ENCODE data around the gene CDC42BPB.

The CDC42BPB gene

GRCh38 chr14:103022002-103022684, 35.2 kb downstream of the CDC42BPB start (continued):
- TF ChIP-seq ZNF843 (tag by site-specific recombination; IDR thresholded peaks at IDR 0.05) (no peak), ZNF341 (tag by site-specific recombination; IDR thresholded peaks at IDR 0.05; ENCODE audit: low read depth) (peak; percentile 40; the same call in 1 of the 2 replicates), ZNF692 (tag by site-specific recombination; IDR thresholded peaks at IDR 0.05) (no peak)

- CTCF ChIA-PET = interaction anchor here (0.7 kb wide), 1 partner anchor 11 kb away, joined by 3 read pairs; no protein-coding TSS in a partner anchor
- POLR2A ChIA-PET = no interaction called here
- H3K4me3 ChIP-seq (ENCODE audit: low read depth, low read length) = no peak overlapping the region
- no peaks in the 10 kb centered on the region for H3K9me3 ChIP-seq (ENCODE audit: control insufficient read depth, insufficient read depth, low read depth, low read length)
- peaks cover 0 to 5% of the 10 kb centered on the region in 2 experiments; a peak in 1 of 3 replicates for H3K36me3 ChIP-seq (ENCODE audit: control insufficient read depth in 2 of 2, insufficient read depth in 1 of 2, low read length in 2 of 2)
- H3K27ac ChIP-seq (ENCODE audit: extremely low read depth, low read depth, low read length) = peak overlapping the region; percentile 8; the same call in 1 of the 2 replicates
- H3K4me1 ChIP-seq (ENCODE audit: control insufficient read depth, insufficient read depth, low read length) = peaks cover 20% of the 10 kb centered on the region
- TF ChIP-seq ZNF645 (tag by site-specific recombination; IDR thresholded peaks at IDR 0.05) = no peak
- no peak for TF ChIP-seq ZNF239 (tag by site-specific recombination; IDR thresholded peaks at IDR 0.05)
- TF ChIP-seq, protein P1, sequence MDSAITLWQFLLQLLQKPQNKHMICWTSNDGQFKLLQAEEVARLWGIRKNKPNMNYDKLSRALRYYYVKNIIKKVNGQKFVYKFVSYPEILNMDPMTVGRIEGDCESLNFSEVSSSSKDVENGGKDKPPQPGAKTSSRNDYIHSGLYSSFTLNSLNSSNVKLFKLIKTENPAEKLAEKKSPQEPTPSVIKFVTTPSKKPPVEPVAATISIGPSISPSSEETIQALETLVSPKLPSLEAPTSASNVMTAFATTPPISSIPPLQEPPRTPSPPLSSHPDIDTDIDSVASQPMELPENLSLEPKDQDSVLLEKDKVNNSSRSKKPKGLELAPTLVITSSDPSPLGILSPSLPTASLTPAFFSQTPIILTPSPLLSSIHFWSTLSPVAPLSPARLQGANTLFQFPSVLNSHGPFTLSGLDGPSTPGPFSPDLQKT (IDR thresholded peaks at IDR 0.05; ENCODE audit: borderline replicate concordance, low read depth, low read length) = no peak
- no peak for TF ChIP-seq ZNF830 (tag by site-specific recombination; IDR thresholded peaks at IDR 0.05; ENCODE audit: low read depth)
Observed at GRCh38 chr14:103021684-103022001, 35.7 kb downstream of the CDC42BPB start.

DNA sequence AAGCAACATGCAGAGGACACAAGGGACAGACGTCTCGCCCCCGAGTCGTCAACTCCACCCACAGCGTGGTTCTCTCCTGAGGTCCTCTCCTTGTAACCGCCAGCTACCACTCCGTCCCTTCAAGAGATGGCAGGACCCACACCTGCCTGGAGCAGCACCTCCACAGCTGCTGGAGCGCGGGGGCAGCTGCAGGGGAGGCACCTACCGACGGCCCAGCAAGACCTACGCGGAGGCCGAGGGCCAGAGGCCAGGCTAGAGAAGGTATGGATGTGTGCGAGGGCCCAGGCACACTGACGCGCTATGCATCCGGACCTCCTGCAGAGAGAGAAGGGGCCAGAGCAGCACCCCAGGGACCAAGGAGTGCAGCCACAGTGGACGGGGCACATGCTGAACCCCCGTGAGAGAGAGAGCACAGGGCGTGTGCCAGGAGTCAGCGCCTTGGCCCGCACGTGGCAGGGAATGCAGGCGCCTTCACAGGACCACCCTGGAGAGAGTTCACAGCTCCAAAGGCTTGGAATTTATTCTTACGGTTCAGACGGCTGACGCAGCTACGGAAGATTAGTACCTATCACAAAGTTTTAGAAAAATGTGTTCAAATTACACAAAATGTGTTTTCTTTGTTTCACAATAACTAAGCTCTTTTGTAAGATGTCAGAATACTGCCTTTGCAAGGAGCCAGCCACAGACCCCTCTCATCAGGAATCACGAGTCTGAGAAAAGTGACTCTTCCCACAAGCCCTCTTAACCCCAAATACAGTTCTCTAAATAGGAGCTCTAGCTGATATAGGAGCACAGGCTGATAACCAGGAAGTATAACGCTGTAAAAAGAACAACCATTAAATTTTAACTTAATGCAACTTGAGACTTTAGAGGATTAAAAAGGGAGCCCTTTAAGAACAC, 36.8 kb downstream of the CDC42BPB start:
- Histone ChIP-seq H3K4me3 (ENCODE audit: low read depth, low read length) (no peak overlapping the region), H3K27ac (ENCODE audit: extremely low read depth, low read depth, low read length) (no peak overlapping the region), H3K9me3 (ENCODE audit: control insufficient read depth, insufficient read depth, low read depth, low read length) (no peaks in the 10 kb centered on the region), H3K4me1 (ENCODE audit: control insufficient read depth, insufficient read depth, low read length) (peaks cover 20% of the 10 kb centered on the region), H3K36me3 (ENCODE audit: control insufficient read depth in 2 of 2, insufficient read depth in 1 of 2, low read length in 2 of 2) (peaks cover 0 to 5% of the 10 kb centered on the region in 2 experiments; a peak in 1 of 3 replicates)
- POLR2A ChIA-PET = no interaction called here
- CTCF ChIA-PET = interaction anchor here (0.6 kb wide), 1 partner anchor 513 kb away, joined by 3 read pairs; no protein-coding TSS in a partner anchor
- TF ChIP-seq, protein P2, sequence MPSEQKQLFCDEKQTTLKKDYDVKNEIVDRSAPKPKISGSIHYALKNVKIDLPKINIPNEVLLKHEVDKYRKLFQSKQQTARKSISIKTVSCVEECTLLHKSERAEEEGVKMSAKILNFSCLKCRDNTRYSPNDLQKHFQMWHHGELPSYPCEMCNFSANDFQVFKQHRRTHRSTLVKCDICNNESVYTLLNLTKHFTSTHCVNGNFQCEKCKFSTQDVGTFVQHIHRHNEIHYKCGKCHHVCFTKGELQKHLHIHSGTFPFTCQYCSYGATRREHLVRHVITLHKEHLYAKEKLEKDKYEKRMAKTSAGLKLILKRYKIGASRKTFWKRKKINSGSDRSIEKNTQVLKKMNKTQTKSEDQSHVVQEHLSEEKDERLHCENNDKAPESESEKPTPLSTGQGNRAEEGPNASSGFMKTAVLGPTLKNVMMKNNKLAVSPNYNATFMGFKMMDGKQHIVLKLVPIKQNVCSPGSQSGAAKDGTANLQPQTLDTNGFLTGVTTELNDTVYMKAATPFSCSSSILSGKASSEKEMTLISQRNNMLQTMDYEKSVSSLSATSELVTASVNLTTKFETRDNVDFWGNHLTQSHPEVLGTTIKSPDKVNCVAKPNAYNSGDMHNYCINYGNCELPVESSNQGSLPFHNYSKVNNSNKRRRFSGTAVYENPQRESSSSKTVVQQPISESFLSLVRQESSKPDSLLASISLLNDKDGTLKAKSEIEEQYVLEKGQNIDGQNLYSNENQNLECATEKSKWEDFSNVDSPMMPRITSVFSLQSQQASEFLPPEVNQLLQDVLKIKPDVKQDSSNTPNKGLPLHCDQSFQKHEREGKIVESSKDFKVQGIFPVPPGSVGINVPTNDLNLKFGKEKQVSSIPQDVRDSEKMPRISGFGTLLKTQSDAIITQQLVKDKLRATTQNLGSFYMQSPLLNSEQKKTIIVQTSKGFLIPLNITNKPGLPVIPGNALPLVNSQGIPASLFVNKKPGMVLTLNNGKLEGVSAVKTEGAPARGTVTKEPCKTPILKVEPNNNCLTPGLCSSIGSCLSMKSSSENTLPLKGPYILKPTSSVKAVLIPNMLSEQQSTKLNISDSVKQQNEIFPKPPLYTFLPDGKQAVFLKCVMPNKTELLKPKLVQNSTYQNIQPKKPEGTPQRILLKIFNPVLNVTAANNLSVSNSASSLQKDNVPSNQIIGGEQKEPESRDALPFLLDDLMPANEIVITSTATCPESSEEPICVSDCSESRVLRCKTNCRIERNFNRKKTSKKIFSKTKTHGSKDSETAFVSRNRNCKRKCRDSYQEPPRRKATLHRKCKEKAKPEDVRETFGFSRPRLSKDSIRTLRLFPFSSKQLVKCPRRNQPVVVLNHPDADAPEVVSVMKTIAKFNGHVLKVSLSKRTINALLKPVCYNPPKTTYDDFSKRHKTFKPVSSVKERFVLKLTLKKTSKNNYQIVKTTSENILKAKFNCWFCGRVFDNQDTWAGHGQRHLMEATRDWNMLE (tag by site-specific recombination; conservative IDR thresholded peaks at IDR 0.05; ENCODE audit: low read depth) = no peak
- TF ChIP-seq ZNF335 (tag by site-specific recombination; conservative IDR thresholded peaks at IDR 0.05) = no peak
- TF ChIP-seq, protein P3, sequence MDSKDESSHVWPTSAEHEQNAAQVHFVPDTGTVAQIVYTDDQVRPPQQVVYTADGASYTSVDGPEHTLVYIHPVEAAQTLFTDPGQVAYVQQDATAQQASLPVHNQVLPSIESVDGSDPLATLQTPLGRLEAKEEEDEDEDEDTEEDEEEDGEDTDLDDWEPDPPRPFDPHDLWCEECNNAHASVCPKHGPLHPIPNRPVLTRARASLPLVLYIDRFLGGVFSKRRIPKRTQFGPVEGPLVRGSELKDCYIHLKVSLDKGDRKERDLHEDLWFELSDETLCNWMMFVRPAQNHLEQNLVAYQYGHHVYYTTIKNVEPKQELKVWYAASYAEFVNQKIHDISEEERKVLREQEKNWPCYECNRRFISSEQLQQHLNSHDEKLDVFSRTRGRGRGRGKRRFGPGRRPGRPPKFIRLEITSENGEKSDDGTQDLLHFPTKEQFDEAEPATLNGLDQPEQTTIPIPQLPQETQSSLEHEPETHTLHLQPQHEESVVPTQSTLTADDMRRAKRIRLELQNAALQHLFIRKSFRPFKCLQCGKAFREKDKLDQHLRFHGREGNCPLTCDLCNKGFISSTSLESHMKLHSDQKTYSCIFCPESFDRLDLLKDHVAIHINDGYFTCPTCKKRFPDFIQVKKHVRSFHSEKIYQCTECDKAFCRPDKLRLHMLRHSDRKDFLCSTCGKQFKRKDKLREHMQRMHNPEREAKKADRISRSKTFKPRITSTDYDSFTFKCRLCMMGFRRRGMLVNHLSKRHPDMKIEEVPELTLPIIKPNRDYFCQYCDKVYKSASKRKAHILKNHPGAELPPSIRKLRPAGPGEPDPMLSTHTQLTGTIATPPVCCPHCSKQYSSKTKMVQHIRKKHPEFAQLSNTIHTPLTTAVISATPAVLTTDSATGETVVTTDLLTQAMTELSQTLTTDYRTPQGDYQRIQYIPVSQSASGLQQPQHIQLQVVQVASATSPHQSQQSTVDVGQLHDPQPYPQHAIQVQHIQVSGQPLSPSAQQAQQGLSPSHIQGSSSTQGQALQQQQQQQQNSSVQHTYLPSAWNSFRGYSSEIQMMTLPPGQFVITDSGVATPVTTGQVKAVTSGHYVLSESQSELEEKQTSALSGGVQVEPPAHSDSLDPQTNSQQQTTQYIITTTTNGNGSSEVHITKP (tag by site-specific recombination; IDR thresholded peaks at IDR 0.05) = no peak
- TF ChIP-seq ZNF157 (tag by site-specific recombination; IDR thresholded peaks at IDR 0.05) = peak; percentile 86
